IMR-90 (cell line): ENCODE data around the gene PTX4.
"Not testable (repeated sequence)": the region's sequence is repeated elsewhere in the genome, so short reads cannot be mapped to it uniquely, and the experiment has no call there.

Source experiments
- BHLHE40 ChIP-seq: fragments of 150-350 bp; IDR thresholded peaks from 2 replicates; pipeline ENCODE4 v1.6.1; 2016; ENCODE audit warnings: mild to moderate bottlenecking, low read depth, low read length
- CTCF ChIP-seq: conservative IDR thresholded peaks from 2 replicates; pipeline ENCODE4 v1.5.1; 2012; ENCODE audit warnings: mild to moderate bottlenecking, low read depth, low read length, improper control_type of control experiment
- NFE2L2 ChIP-seq: fragments of 150-350 bp; IDR thresholded peaks from 2 replicates; pipeline ENCODE4 v1.6.1; 2016; ENCODE audit warnings: low read depth, mild to moderate bottlenecking, low read length
- POLR2A ChIP-seq: IDR thresholded peaks from 2 replicates; pipeline ENCODE4 v1.6.1; 2012; ENCODE audit warnings: mild to moderate bottlenecking, low read depth, low read length
- RAD21 ChIP-seq: IDR thresholded peaks from 2 replicates; pipeline ENCODE4 v1.6.1; 2012; ENCODE audit warnings: low read length, improper control_type of control experiment
- RCOR1 ChIP-seq: IDR thresholded peaks from 2 replicates; pipeline ENCODE4 v1.6.1; 2012; ENCODE audit warnings: mild to moderate bottlenecking, low read length, improper control_type of control experiment; ENCODE audit not compliant: insufficient replicate concordance
- RFX5 ChIP-seq: IDR thresholded peaks from 2 replicates; pipeline ENCODE4 v1.8.0; 2012; ENCODE audit warnings: low read depth, mild to moderate bottlenecking, low read length, moderate library complexity
- USF2 ChIP-seq: fragments of 150-350 bp; IDR thresholded peaks from 2 replicates; pipeline ENCODE4 v1.6.1; 2017; ENCODE audit warnings: mild to moderate bottlenecking, antibody characterized with exemption, low read length, low read depth

- not testable (repeated sequence) for TF ChIP-seq POLR2A, CTCF, RCOR1, BHLHE40, RAD21, USF2, NFE2L2, RFX5
These were observed 9.8 kb downstream of the PTX4 start for GRCh38 chr16:1478937-1479336.
